ENCODE measurements around the gene DNAJB6. TPM values are rescaled to one million over a fixed set of nuclear protein-coding genes. Genes with fewer than 3 reads are reported as not detected.

Gene DNAJB6
- total RNA-seq, 1 donor from 2014 or later = 93.1 TPM

DNA sequence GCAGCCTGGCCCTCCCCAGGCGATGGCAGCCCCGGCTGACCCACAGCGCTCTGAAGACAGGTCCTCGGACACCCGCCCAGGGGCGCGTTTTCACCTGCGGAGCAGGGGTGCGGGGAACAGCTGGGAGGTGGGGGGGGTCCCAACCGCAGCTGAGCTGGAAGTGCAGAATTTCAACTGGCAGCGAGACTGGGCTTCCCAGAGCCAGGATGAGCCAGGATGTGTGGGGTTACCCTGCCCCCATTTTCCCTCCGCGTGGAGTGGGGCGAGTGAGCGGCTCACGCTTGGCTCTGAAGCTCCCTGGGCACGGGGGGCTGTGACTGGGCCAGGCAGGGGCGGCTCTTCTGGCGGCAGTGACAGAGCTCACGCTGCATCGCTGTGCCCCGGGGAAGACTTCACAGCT is 70.2 kb downstream of the DNAJB6 start:
- Histone ChIP-seq H3K4me1 (peaks cover 13% of the 10 kb centered on the region), H3K9me3 (no peaks in the 10 kb centered on the region), H3K27me3 (no peaks in the 10 kb centered on the region), H3K4me3 (no peak overlapping the region), H3K36me3 (peaks cover 0 to 29% of the 10 kb centered on the region in 2 donors), H3K27ac (no peak overlapping the region)
- TF ChIP-seq POLR2A (IDR thresholded peaks at IDR 0.05) (no peak), CTCF (IDR thresholded peaks at IDR 0.05) (no peak), POLR2AphosphoS5 (IDR thresholded peaks at IDR 0.05; ENCODE audit: insufficient read depth in 1 of 2, low read depth in 1 of 2) (no peak)
- no peak for DNase-seq (ENCODE audit: extremely low spot score in 2 of 2)
- intact Hi-C loops (cut with DNase I) = no loop called here

GRCh38 chr7:157407512-157408257 is 70.9 kb downstream of the DNAJB6 start:
- peaks cover 0 to 29% of the 10 kb centered on the region in 2 donors for H3K36me3 ChIP-seq
- peaks cover 13% of the 10 kb centered on the region for H3K4me1 ChIP-seq
- no peaks in the 10 kb centered on the region for H3K9me3 ChIP-seq
- intact Hi-C loops (cut with DNase I) = no loop called here
- no peaks in the 10 kb centered on the region for H3K27me3 ChIP-seq
- H3K27ac ChIP-seq = no peak overlapping the region
- TF ChIP-seq CTCF (IDR thresholded peaks at IDR 0.05) (no peak), POLR2A (IDR thresholded peaks at IDR 0.05) (no peak), POLR2AphosphoS5 (IDR thresholded peaks at IDR 0.05; ENCODE audit: insufficient read depth in 1 of 2, low read depth in 1 of 2) (no peak)
- DNase-seq (ENCODE audit: extremely low spot score in 2 of 2) = no peak
- no peak overlapping the region for H3K4me3 ChIP-seq

DNA sequence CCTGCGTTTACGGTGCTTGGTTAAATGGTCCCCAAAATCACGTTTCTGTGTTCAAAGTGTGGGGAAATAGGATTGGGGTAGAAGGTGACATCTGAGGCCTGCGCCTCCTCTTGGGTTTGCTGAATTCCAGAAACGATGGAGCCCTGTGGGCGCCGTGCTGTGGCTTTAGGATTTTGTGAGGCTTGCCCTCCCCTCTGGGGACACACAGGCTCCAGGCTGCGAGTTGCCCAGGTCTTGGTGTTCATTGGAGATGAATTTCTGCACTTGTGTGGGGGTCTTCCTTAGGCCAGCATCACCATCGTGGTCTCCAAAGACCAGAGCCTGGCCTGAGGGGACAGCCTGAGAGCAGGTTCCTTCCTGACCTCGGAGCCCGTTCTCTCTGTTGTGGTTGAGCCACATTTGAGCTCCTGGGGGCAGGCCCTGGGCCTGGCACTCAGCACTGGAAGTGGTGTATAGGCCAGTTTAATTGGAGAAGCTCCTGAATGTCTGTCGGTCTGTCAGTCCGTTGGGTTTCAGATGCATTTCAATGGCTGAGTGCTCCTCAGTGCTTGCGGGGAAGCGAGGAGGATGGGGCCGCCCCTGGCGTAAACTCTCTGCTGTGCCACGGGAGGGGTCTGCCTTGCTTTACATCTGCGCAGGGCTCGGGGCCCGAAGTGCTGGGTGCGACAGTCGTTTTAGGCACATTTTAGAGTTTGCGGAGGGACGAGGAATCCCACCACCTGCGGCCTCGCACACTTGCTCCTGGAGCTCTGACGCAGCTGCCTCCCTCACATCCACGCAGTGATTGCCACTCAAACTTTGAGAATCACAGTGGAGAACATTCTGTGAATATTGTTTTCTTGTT is 71.7 kb downstream of the DNAJB6 start:
- Histone ChIP-seq H3K4me3 (no peak overlapping the region), H3K9me3 (no peaks in the 10 kb centered on the region), H3K27ac (no peak overlapping the region), H3K4me1 (peaks cover 13% of the 10 kb centered on the region), H3K27me3 (no peaks in the 10 kb centered on the region), H3K36me3 (peaks cover 0 to 32% of the 10 kb centered on the region in 2 donors)
- TF ChIP-seq CTCF (IDR thresholded peaks at IDR 0.05) (no peak), POLR2AphosphoS5 (IDR thresholded peaks at IDR 0.05; ENCODE audit: insufficient read depth in 1 of 2, low read depth in 1 of 2) (no peak), POLR2A (IDR thresholded peaks at IDR 0.05) (no peak)
- intact Hi-C loops (cut with DNase I) = no loop called here
- no peak for DNase-seq (ENCODE audit: extremely low spot score in 2 of 2)

GRCh38 chr7:157409149-157409752 is 72.4 kb downstream of the DNAJB6 start:
- Histone ChIP-seq H3K27me3 (no peaks in the 10 kb centered on the region), H3K36me3 (peaks cover 0 to 37% of the 10 kb centered on the region in 2 donors), H3K27ac (no peak overlapping the region), H3K9me3 (no peaks in the 10 kb centered on the region), H3K4me3 (no peak overlapping the region), H3K4me1 (peaks cover 13% of the 10 kb centered on the region)
- DNase-seq (ENCODE audit: extremely low spot score in 2 of 2) = no peak
- TF ChIP-seq POLR2A (IDR thresholded peaks at IDR 0.05) (no peak), CTCF (IDR thresholded peaks at IDR 0.05) (no peak), POLR2AphosphoS5 (IDR thresholded peaks at IDR 0.05; ENCODE audit: insufficient read depth in 1 of 2, low read depth in 1 of 2) (no peak)
- intact Hi-C loops (cut with DNase I) = no loop called here

All from vagina (tissue), 2 donors.